ENCODE measurements around the gene BICD2.

BICD2 gene

GRCh38 chr9:92807757-92808725 lies 43.4 kb upstream of the BICD2 start:
- TF ChIP-seq EZH2phosphoT487 (IDR thresholded peaks at IDR 0.05; ENCODE audit: borderline replicate concordance, low read length) (peak; percentile 26; the same call in 1 of the 2 replicates), CTCF (IDR thresholded peaks at IDR 0.05; ENCODE audit: low read depth, low read length, poor library complexity, severe bottlenecking) (no peak)
- Histone ChIP-seq H3K79me2 (ENCODE audit: control insufficient read depth, low read length) (no peaks in the 10 kb centered on the region), H3K27me3 (ENCODE audit: control insufficient read depth, low read length) (peaks cover 51% of the 10 kb centered on the region), H3K9me3 (ENCODE audit: control insufficient read depth, insufficient read depth, low read length) (no peaks in the 10 kb centered on the region), H3F3A (ENCODE audit: control insufficient read depth, insufficient read depth) (peaks cover 2% of the 10 kb centered on the region; the same call in 1 of the 2 replicates), H3K4me1 (ENCODE audit: control insufficient read depth, low read length) (peaks cover 11% of the 10 kb centered on the region), H3K36me3 (ENCODE audit: control insufficient read depth, low read length) (no peaks in the 10 kb centered on the region), H3K4me3 (ENCODE audit: low read length) (peak overlapping the region; percentile 52; the same call in 1 of the 2 replicates), H3K4me2 (ENCODE audit: low read length) (peak overlapping the region; percentile 69), H4K20me1 (ENCODE audit: control insufficient read depth, insufficient read depth, low read depth, low read length) (no peaks in the 10 kb centered on the region), H3K9me2 (replicated peaks; ENCODE audit: control insufficient read depth, low read length) (no peaks in the 10 kb centered on the region), H3K27ac (ENCODE audit: low read depth, low read length) (no peak overlapping the region)

- no peaks in the 10 kb centered on the region for H3K9me3 ChIP-seq (ENCODE audit: control insufficient read depth, insufficient read depth, low read length)
- no peaks in the 10 kb centered on the region for H3K9me2 ChIP-seq (replicated peaks; ENCODE audit: control insufficient read depth, low read length)
- H3K4me2 ChIP-seq (ENCODE audit: low read length) = no peak overlapping the region
- H3K27me3 ChIP-seq (ENCODE audit: control insufficient read depth, low read length) = peaks cover 51% of the 10 kb centered on the region
- no peaks in the 10 kb centered on the region for H3K79me2 ChIP-seq (ENCODE audit: control insufficient read depth, low read length)
- H3K36me3 ChIP-seq (ENCODE audit: control insufficient read depth, low read length) = no peaks in the 10 kb centered on the region
- H3K4me3 ChIP-seq (ENCODE audit: low read length) = no peak overlapping the region
- TF ChIP-seq EZH2phosphoT487 (IDR thresholded peaks at IDR 0.05; ENCODE audit: borderline replicate concordance, low read length) (peak; percentile 81; the same call in 1 of the 2 replicates), CTCF (IDR thresholded peaks at IDR 0.05; ENCODE audit: low read depth, low read length, poor library complexity, severe bottlenecking) (no peak)
- H3K4me1 ChIP-seq (ENCODE audit: control insufficient read depth, low read length) = peaks cover 11% of the 10 kb centered on the region
- H3K27ac ChIP-seq (ENCODE audit: low read depth, low read length) = no peak overlapping the region
- H4K20me1 ChIP-seq (ENCODE audit: control insufficient read depth, insufficient read depth, low read depth, low read length) = no peaks in the 10 kb centered on the region
- H3F3A ChIP-seq (ENCODE audit: control insufficient read depth, insufficient read depth) = peaks cover 2% of the 10 kb centered on the region; the same call in 1 of the 2 replicates
Measured at GRCh38 chr9:92807031-92807756, 42.6 kb upstream of the BICD2 start.

- peaks cover 20% of the 10 kb centered on the region for H3K4me1 ChIP-seq (ENCODE audit: control insufficient read depth, low read length)
- no peaks in the 10 kb centered on the region for H3K9me3 ChIP-seq (ENCODE audit: control insufficient read depth, insufficient read depth, low read length)
- no peak overlapping the region for H3K4me3 ChIP-seq (ENCODE audit: low read length)
- no peaks in the 10 kb centered on the region for H3K79me2 ChIP-seq (ENCODE audit: control insufficient read depth, low read length)
- H3K4me2 ChIP-seq (ENCODE audit: low read length) = no peak overlapping the region
- H3K36me3 ChIP-seq (ENCODE audit: control insufficient read depth, low read length) = no peaks in the 10 kb centered on the region
- TF ChIP-seq CTCF (IDR thresholded peaks at IDR 0.05; ENCODE audit: low read depth, low read length, poor library complexity, severe bottlenecking) (no peak), EZH2phosphoT487 (IDR thresholded peaks at IDR 0.05; ENCODE audit: borderline replicate concordance, low read length) (no peak)
- peaks cover 41% of the 10 kb centered on the region for H3K27me3 ChIP-seq (ENCODE audit: control insufficient read depth, low read length)
- no peak overlapping the region for H3K27ac ChIP-seq (ENCODE audit: low read depth, low read length)
- H4K20me1 ChIP-seq (ENCODE audit: control insufficient read depth, insufficient read depth, low read depth, low read length) = no peaks in the 10 kb centered on the region
- no peaks in the 10 kb centered on the region; the same call in 1 of the 2 replicates for H3F3A ChIP-seq (ENCODE audit: control insufficient read depth, insufficient read depth)
- H3K9me2 ChIP-seq (replicated peaks; ENCODE audit: control insufficient read depth, low read length) = no peaks in the 10 kb centered on the region
Measured at GRCh38 chr9:92804727-92805126, 40.1 kb upstream of the BICD2 start.
